ENCODE measurements around the gene RHPN2.

DNA sequence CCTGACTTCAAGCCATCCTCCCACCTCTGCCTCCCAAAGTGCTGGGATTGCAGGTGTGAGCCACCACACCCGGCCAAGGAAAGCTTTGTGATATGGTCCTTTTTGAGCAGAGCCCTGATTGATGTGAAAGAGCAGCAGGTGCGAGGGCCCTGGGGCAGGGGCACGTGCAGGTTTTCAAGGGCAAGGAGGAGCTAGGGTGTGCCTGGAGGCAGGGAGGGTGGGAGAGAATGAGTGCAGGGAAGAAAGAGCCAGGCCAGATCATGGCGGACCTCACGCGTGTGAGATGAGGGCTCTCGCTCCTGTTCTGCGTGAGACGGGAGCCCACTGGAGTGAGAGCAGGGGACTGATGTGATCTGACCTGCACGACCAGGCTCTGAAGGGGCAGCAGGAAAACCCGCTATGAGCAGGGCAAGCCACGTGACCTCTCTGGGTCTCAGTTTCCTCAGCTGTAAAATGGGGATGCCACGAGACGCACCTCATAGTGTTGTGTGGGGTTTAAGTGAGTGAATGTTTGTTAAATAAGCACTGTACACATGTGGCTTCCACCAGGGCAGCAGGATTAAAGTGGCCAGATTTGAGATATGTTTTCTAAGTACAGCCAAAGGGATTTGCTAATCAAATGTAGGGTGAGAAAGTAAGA lies 66.9 kb downstream of the RHPN2 start:
- TF ChIP-seq EZH2 (IDR thresholded peaks at IDR 0.05; ENCODE audit: low read length, unreplicated experiment): no peak
- TF ChIP-seq, protein P1, sequence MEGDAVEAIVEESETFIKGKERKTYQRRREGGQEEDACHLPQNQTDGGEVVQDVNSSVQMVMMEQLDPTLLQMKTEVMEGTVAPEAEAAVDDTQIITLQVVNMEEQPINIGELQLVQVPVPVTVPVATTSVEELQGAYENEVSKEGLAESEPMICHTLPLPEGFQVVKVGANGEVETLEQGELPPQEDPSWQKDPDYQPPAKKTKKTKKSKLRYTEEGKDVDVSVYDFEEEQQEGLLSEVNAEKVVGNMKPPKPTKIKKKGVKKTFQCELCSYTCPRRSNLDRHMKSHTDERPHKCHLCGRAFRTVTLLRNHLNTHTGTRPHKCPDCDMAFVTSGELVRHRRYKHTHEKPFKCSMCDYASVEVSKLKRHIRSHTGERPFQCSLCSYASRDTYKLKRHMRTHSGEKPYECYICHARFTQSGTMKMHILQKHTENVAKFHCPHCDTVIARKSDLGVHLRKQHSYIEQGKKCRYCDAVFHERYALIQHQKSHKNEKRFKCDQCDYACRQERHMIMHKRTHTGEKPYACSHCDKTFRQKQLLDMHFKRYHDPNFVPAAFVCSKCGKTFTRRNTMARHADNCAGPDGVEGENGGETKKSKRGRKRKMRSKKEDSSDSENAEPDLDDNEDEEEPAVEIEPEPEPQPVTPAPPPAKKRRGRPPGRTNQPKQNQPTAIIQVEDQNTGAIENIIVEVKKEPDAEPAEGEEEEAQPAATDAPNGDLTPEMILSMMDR (conservative IDR thresholded peaks at IDR 0.05; ENCODE audit: low read depth, low read length): no peak
- TF ChIP-seq EZH2phosphoT487 (IDR thresholded peaks at IDR 0.05; ENCODE audit: borderline replicate concordance, low read length): no peak
